OCI-LY3 (cell line): ENCODE data around the gene PVALB.

Experiments
- H2AFZ ChIP-seq: fragments of 200-600, 300-600 bp; shearing (Covaris generic); 2 replicates; pipeline ENCODE4 v1.6.0; 2014; ENCODE audit warnings: antibody characterized with exemption, low read depth, low read length
- H3K27ac ChIP-seq: fragments of 200-600, 300-600 bp; sonication (generic); 2 replicates; pipeline ENCODE4 v1.5.1; 2014; ENCODE audit warnings: mild to moderate bottlenecking, low read length, moderate library complexity, mixed read lengths
- H3K27me3 ChIP-seq: fragments of 200-600, 300-600 bp; sonication (generic); 2 replicates; pipeline ENCODE4 v1.6.1; 2014; ENCODE audit warnings: low read depth, low read length, mixed read lengths
- H3K36me3 ChIP-seq: fragments of 200-600, 300-600 bp; sonication (generic); replicated peaks from 2 replicates; pipeline ENCODE3; 2014; ENCODE audit warnings: low read depth, low read length, mixed read lengths
- H3K4me1 ChIP-seq: fragments of 300-600, 200-600 bp; sonication (generic); 2 replicates; pipeline ENCODE4 v1.6.1; 2014; ENCODE audit warnings: low read length, mixed read lengths
- H3K4me2 ChIP-seq: fragments of 200-600, 300-600 bp; sonication (generic); 2 replicates; pipeline ENCODE4 v1.6.1; 2014; ENCODE audit warnings: low read length, mixed read lengths
- H3K4me3 ChIP-seq: fragments of 300-600, 200-600 bp; sonication (generic); 2 replicates; pipeline ENCODE4 v1.5.1; 2014; ENCODE audit warnings: antibody characterized with exemption, mild to moderate bottlenecking, low read length, moderate library complexity
- H3K79me2 ChIP-seq: fragments of 300-600, 200-600 bp; shearing (Covaris generic); 2 replicates; pipeline ENCODE4 v1.6.1; 2014; ENCODE audit warnings: mild to moderate bottlenecking, low read length, mixed read lengths
- H3K9ac ChIP-seq: fragments of 300-600, 200-600 bp; shearing (Covaris generic); 2 replicates; pipeline ENCODE4 v1.6.0; 2014; ENCODE audit warnings: mild to moderate bottlenecking, low read length, moderate library complexity
- H3K9me3 ChIP-seq: fragments of 200-600, 300-600 bp; shearing (Covaris generic); 2 replicates; pipeline ENCODE4 v1.6.1; 2014; ENCODE audit warnings: low read length, mixed read lengths; ENCODE audit not compliant: insufficient read depth
- H4K20me1 ChIP-seq: fragments of 200-600, 300-600 bp; sonication (generic); 2 replicates; pipeline ENCODE4 v1.6.1; 2016; ENCODE audit warnings: low read length, mixed read lengths; ENCODE audit not compliant: insufficient read depth
- CTCF ChIP-seq: fragments of 200-600, 300-600 bp; sonication (generic); IDR thresholded peaks from 2 replicates; pipeline ENCODE4 v1.5.1; 2014; ENCODE audit warnings: antibody characterized with exemption, low read length, low read depth
- EZH2phosphoT487 ChIP-seq: fragments of 200-600 bp; shearing (Covaris generic); IDR thresholded peaks from 2 replicates; pipeline ENCODE4 v1.6.1; 2018; ENCODE audit warnings: antibody characterized with exemption, mixed run types, low read depth

PVALB gene

GRCh38 chr22:36770513-36771231, 46.2 kb downstream of the PVALB start:
- H3K36me3 ChIP-seq, result no peaks in the 10 kb centered on the region
- no peak overlapping the region for H3K27ac ChIP-seq
- no peaks in the 10 kb centered on the region for H3K27me3 ChIP-seq

GRCh38 chr22:36769541-36770512, 47.0 kb downstream of the PVALB start:
- Histone ChIP-seq H3K4me3 (no peak overlapping the region), H3K9me3 (no peaks in the 10 kb centered on the region), H3K4me1 (peaks cover 1% of the 10 kb centered on the region; the same call in 1 of the 2 replicates), H3K4me2 (no peak overlapping the region), H3K9ac (no peak overlapping the region), H4K20me1 (no peaks in the 10 kb centered on the region), H3K36me3 (no peaks in the 10 kb centered on the region), H3K27me3 (no peaks in the 10 kb centered on the region), H3K79me2 (no peaks in the 10 kb centered on the region), H2AFZ (no peak overlapping the region), H3K27ac (no peak overlapping the region)
- TF ChIP-seq EZH2phosphoT487 (no peak), CTCF (no peak)

More at GRCh38 chr22:36770513-36771231, 46.2 kb downstream of the PVALB start:
- H3K4me1 ChIP-seq, result peaks cover 7% of the 10 kb centered on the region; the same call in 1 of the 2 replicates
- H3K9me3 ChIP-seq, result no peaks in the 10 kb centered on the region
- H4K20me1 ChIP-seq, result no peaks in the 10 kb centered on the region
- H3K79me2 ChIP-seq, result no peaks in the 10 kb centered on the region
- H3K4me2 ChIP-seq, result no peak overlapping the region
- no peak overlapping the region for H3K9ac ChIP-seq
- H3K4me3 ChIP-seq, result no peak overlapping the region
- no peak overlapping the region for H2AFZ ChIP-seq
- no peak for TF ChIP-seq CTCF
- TF ChIP-seq EZH2phosphoT487, result no peak

GRCh38 chr22:36768616-36769015, 48.2 kb downstream of the PVALB start:
- Histone ChIP-seq H3K9me3 (no peaks in the 10 kb centered on the region), H3K27ac (no peak overlapping the region), H3K4me3 (no peak overlapping the region), H3K27me3 (no peaks in the 10 kb centered on the region), H2AFZ (no peak overlapping the region), H3K4me1 (no peaks in the 10 kb centered on the region), H4K20me1 (no peaks in the 10 kb centered on the region), H3K79me2 (no peaks in the 10 kb centered on the region), H3K36me3 (no peaks in the 10 kb centered on the region), H3K9ac (no peak overlapping the region), H3K4me2 (no peak overlapping the region)
- no peak for TF ChIP-seq CTCF
- no peak for TF ChIP-seq EZH2phosphoT487

GRCh38 chr22:36768141-36768540, 48.7 kb downstream of the PVALB start:
- no peak overlapping the region for H2AFZ ChIP-seq
- H3K27me3 ChIP-seq, result no peaks in the 10 kb centered on the region
- H3K4me2 ChIP-seq, result no peak overlapping the region
- H4K20me1 ChIP-seq, result no peaks in the 10 kb centered on the region
- no peaks in the 10 kb centered on the region for H3K79me2 ChIP-seq
- no peaks in the 10 kb centered on the region for H3K4me1 ChIP-seq
- H3K27ac ChIP-seq, result no peak overlapping the region
- H3K9ac ChIP-seq, result no peak overlapping the region
- H3K4me3 ChIP-seq, result no peak overlapping the region
- no peaks in the 10 kb centered on the region for H3K36me3 ChIP-seq
- no peaks in the 10 kb centered on the region for H3K9me3 ChIP-seq
- no peak for TF ChIP-seq EZH2phosphoT487
